Measurements from ENCODE around the gene NME3. TPM values are rescaled to one million over a fixed set of nuclear protein-coding genes. Genes with fewer than 3 reads are reported as not detected.

NME3 gene
- total RNA-seq, 1 donor from 2014 or later = 33.6 TPM

DNA sequence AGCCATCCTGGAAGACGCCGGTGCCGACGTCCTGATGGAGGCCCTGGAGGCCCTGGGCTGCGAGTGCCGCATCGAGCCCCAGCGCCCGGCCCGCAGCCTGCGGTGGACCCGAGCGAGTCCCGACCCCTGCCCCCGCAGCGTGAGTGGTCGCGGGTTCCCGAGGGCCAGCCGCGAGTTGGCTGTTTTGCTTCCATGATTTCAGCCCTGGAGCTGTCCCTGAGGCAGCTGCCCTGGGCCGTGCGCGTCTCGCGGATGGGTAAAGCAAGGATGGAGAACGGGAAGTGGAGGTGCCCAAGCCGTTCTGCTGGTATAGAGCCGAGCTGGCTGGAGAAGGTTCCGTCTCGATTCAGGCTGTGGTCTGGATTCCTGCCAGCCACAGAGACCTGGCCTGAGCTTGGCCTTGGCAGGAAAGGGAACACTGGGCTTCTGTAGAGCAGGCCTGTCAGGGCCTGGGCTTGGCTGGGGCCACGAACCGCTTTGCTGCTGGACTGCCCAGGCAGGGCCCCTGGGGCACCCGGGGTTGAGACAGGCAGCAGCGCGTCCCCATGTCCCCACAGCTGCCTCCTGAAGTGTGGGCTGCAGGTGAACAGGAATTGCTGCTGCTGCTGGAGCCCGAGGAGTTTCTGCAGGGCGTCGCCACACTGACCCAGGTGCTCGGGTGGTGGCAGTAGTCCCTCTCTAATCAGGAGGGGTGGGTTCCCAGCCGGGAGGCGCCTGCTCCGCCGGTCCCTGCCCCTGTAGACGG lies 2.5 kb upstream of the NME3 start:
- intact Hi-C loops (cut with DNase I) = no loop called here
- DNase-seq (no peak), ATAC-seq (ENCODE audit: poor library complexity) (no peak)

DNA sequence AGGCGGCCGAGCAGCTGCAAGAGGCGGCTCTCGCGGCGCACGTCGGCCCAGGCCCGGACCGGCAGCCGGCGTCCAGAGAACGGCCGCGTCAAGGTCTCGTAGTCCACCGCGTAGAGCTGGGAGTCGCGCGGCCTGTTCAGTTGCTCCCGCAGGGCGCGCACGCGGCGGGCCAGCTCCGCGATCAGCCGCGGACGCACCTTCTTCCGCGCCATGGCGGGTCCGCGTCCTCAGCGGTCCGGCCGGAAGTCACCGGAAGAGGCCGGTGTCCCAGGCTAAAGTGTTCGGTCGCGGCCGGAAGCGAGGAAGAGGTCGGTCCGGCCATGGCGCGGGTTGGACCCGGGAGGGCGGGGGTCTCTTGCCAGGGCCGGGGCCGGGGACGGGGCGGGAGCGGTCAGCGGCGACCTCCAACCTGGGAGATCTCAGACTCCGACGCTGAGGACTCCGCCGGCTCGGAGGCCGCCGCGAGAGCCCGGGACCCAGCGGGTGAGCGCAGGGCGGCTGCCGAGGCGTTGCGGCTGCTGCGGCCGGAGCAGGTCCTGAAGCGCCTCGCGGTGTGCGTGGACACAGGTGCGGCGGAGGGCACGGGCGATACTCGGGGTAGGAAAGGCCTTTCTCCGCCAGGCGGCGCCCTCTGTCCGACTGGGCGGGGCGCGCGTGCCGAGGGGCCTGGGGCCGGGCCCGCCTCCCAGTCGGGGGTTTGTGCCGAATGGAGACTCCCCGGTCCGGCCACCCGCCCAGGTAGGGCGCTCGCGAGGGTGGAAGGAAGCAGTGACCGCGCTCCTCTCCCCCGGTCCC lies 1.8 kb upstream of the NME3 start, which contains the start of gene MRPS34:
TSS of gene MRPS34 (minus strand) at position 227 of the 795 bp plus-strand sequence. CDS start at position 212, 15 bp downstream.
- ATAC-seq (ENCODE audit: poor library complexity) (peak; percentile 77), DNase-seq (peak; percentile 90)
- intact Hi-C loops (cut with DNase I) = no loop called here

DNA sequence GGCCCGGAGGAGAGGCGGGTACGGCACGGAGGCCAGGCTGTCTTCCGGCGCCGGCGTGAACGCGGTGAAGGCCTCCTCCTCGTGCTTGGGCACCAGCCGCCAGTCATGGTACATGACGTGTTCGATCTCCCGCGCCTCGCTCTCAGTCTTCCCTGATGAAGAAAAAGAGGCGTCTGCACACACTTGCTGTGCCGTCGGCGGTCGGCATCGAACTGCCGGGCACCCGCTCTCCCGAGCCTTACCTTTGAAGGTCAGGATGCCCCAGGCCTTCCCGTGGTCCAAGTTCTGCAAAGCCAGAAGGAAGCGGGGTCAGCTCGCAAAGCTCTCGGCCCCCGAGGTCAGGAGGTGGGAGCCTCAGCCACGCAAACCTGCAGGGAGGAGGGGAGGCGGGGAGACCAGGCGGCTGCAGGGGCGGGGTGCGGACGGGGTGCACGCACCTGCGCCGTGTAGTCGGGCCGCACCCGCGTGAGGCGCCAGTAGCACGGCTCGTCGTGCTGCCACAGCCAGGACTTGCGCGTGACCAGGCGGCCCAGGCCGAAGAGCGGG lies 1.1 kb upstream of the NME3 start, which contains the start of gene EME2:
TSS of gene EME2 (plus strand) at position 449 of the 546 bp plus-strand sequence. CDS start 418 bp downstream, outside the sequence.
- intact Hi-C loops (cut with DNase I) = no loop called here
- DNase-seq (no peak), ATAC-seq (ENCODE audit: poor library complexity) (peak; percentile 0)

DNA sequence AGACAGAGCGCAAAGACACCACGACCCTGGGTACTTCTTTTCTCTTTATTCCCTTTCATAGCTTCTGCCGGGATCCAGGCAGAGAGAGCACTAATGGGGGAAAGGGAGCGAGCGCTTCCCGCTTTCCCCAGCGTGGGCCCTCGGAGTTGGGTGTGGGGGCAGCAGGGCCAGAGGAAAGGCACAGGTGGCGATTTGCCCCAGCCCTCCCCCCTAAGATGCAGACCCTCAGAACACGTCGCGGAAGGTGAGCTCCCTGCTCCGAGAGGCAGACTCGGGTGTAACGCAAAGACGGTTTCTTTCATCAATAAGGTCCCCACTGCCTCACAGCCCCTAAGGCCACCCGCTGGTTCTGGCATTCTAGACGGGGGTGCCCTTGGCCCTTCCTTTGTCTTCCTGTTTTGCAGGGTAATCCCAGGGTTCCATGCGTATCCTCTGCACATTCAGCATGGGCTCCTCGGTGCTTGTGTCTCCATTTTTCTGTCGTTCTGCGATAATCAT lies 570 bp upstream of the NME3 start:
- intact Hi-C loops (cut with DNase I) = no loop called here
- ATAC-seq (ENCODE audit: poor library complexity) = no peak
- DNase-seq = no peak

DNA sequence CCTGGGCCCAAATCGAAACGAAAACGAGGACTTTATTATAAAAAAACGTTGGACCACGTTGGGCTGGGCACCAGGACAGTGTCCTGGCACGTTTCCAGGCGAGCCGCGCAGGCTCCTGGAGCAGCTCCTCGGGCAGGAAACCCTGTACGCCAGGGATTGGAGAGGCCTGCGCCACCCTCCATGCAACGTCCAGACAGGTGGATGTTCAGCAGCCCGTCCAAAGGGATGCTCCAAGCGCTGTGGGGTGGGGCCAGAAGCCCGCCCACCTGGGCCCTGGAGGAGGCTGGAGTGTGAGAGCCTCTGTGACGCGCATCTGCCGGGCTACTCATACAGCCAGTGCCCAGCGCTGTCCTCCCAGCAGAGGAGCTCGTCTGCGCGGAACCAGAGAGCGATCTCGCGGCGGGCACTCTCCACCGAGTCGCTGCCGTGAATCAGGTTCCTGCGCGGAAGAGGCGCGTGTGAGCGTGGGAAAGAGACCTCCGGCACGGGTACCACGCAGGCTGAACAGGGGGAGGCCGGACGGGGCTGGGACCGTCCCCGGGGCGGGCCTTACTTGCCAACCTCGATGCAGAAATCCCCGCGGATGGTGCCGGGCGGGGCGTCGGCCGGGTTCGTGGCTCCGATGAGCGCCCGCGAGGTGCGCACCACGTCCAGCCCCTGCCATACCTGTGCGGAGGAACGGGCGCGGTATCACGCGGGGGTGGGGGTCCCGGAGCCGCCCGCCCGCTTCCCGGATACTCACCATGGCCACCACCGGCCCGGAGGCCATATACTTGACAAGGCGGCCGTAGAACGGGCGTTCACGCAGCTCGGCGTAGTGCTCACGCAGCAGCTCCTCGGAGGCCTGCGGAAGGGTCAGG lies 785 bp downstream of the NME3 start:
- intact Hi-C loops (cut with DNase I) = no loop called here
- ATAC-seq (ENCODE audit: poor library complexity) (peak; percentile 5), DNase-seq (peak; percentile 79)

DNA sequence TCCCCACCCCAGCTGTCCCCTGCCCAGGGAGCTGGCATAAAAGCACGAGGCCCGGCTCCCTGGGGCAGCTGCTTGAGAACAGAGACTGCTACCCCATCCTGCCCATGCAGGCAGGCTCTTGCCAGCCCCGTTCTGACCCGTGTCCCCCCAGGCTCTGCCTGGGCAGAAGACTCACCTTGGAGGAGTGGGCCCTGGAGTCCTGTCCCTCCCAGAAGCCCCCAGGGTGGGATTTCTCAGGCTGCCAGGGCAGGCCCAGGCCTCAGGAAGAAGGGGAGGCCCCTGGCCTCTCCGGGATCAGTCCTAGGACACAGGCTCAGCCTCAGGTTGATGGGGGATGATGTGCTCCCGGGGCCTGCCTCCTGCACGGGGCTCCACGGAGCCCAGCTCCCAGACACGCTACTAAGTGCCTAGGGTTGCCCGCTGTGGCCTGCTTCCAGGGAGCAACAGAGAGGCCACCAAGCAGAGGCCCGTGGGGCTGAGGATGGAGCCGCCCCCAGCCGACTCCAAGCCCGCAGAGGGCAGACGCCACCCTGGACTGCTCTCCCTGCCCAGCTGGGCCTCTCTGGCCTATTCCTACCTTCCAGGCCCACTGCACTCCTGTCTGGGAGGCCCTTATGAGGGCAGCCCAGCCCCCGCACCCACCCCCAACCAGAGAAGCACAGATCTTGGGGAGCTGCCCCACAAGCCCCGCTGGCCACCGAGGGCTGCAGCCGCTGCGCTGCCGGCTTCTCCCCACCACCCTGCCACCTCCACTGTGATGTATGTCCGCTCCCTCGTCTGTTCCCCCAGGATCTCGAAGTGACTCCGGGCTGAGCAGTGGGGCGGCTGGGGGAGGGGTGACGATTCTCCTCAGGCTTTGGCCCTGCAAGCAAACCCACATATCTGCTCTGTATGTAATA lies 1.7 kb downstream of the NME3 start:
- intact Hi-C loops (cut with DNase I) = no loop called here
- ATAC-seq (ENCODE audit: poor library complexity) (no peak), DNase-seq (no peak)

DNA sequence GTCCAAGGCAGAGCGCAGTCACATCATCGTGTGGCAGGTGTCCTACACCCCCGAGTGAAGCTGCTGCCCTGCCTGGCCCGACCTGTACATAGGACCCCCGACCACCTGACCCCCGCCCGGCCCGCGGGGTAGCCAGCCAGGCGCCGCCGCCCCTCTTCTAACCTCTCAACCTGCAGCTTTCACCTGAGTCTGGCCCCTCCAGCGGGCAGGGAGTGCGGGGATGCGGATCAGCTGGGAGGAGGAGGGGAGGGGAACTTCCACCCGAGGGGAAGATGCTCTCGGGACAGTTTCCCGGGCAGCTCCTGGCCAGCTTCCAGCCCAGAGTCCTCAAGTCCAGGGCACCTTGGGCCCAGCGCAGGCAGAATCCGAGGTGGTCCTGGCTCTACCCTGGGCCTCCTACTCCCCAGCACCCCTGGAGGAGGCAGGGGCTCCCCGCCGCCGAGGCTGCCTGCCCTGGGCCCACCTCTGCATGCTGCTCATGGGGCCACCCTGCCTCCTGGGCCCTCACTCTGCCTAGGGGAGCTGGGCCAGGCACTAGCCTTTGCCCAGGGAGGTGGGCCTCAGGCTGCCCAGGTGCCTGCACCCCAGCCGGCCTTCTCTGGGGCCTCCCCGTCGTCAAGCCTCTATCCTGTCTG lies 2.5 kb downstream of the NME3 start:
- ATAC-seq (ENCODE audit: poor library complexity) (no peak), DNase-seq (no peak)
- intact Hi-C loops (cut with DNase I) = no loop called here

DNA sequence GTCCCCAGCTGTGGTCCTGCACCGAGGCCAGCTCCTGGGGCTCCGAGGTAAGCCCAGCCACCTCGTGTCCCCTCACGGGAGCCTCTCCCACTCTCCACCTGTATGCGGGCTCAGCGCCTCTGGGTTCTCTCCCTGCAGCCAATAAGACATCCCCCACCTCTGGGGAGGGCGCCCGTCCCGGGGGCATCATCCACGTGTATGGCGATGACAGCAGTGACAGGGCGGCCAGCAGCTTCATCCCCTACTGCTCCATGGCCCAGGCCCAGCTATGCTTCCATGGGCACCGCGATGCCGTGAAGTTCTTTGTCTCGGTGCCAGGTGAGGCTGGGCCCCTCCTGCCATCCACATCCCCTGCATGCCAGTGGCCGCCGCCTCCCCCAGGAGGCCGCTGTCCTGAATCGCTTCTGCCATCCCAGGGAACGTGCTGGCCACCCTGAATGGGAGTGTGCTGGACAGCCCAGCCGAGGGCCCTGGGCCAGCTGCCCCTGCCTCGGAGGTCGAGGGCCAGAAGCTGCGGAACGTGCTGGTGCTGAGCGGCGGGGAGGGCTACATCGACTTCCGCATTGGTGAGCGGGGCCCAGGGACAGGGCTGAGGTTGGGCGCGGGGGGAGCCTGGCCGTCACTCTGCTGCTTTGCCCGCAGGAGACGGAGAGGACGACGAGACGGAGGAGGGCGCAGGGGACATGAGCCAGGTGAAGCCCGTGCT lies 3.1 kb downstream of the NME3 start:
- intact Hi-C loops (cut with DNase I) = no loop called here

DNA sequence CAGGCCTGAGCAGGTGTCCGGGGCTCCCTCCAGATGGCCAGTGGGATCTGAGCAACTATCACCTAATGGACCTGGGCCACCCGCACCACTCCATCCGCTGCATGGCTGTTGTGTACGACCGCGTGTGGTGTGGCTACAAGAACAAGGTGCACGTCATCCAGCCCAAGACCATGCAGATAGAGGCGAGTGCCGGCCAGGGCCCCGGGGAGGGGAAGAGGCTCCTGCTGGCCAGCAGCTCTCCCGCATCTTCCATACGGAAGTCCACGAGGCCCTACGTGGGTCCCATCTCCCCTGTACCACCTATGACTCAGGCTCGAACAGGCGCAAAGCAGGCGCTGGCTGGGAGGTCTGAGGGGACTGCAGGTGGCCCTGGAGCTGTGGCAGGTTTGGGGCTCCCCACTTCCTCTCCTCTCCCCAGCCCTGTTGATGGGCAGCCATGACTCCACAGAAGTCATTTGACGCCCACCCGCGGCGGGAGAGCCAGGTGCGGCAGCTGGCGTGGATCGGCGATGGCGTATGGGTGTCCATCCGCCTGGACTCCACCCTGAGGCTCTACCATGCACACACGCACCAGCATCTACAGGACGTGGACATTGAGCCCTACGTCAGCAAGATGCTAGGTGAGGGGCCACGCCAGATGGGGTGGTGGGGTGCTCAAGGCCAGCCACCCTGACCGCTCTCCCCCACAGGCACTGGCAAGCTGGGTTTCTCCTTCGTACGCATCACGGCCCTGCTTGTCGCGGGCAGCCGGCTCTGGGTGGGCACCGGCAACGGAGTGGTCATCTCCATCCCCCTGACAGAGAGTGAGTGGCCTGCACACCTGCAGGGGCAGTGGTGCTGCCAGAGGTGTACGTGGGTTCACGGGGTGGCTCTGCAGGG lies 4.0 kb downstream of the NME3 start:
- ATAC-seq (ENCODE audit: poor library complexity) (no peak), DNase-seq (no peak)
- intact Hi-C loops (cut with DNase I) = no loop called here

More for the DNA sequence above, 3.1 kb downstream of the NME3 start:
- ATAC-seq (ENCODE audit: poor library complexity) (no peak), DNase-seq (no peak)

DNA sequence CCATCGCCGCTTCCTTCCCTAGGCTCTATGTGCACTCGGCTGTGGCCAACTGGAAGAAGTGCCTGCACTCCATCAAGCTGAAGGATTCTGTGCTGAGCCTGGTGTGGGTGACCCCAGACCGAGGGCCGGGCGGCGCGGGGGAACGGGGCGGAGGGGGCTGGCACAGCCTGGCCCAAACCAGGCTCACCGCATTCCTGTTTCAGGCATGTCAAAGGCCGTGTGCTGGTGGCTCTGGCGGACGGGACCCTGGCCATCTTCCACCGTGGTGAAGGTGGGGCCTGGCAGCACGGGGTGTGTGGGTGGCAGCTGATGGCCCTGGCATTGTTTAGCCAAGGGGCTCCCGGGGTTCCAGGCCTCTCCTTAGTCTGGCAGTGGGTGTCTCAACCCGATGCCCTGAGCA lies 4.6 kb downstream of the NME3 start:
- no peak for DNase-seq
- intact Hi-C loops (cut with DNase I) = no loop called here
- ATAC-seq (ENCODE audit: poor library complexity) = no peak

DNA sequence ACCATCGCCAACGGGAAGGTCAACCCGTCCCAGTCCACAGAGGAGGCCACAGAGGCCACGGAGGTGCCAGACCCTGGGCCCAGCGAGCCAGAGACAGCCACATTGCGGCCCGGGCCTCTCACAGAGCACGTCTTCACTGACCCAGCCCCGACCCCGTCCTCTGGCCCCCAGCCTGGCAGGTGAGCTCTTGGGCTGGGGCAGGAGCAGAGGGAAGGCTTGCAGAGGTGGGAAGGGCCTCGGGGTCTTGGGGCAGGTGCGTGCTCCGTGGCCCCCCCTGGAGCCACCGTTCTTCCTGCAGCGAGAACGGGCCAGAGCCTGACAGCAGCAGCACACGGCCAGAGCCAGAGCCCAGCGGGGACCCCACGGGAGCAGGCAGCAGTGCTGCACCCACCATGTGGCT lies 5.1 kb downstream of the NME3 start:
- intact Hi-C loops (cut with DNase I) = no loop called here

DNA sequence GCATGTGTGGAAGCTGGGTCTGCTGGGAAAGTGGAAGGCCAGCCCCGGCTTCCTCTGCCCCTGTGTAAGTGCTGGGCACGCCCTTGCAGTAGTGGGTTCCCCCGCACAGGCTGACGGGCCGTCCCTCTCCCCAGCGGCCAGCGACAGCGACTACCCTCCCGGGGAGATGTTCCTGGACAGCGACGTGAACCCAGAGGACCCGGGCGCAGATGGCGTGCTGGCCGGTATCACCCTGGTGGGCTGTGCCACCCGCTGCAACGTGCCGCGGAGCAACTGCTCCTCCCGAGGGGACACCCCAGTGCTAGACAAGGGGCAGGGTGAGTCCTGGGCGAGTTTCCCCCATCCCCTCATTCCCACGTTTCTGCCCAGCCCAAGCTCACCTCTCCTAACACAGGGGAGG lies 5.5 kb downstream of the NME3 start:
- no peak for ATAC-seq (ENCODE audit: poor library complexity)
- intact Hi-C loops (cut with DNase I) = no loop called here

More for the DNA sequence above, 5.1 kb downstream of the NME3 start:
- DNase-seq = no peak
- ATAC-seq (ENCODE audit: poor library complexity) = no peak

DNA sequence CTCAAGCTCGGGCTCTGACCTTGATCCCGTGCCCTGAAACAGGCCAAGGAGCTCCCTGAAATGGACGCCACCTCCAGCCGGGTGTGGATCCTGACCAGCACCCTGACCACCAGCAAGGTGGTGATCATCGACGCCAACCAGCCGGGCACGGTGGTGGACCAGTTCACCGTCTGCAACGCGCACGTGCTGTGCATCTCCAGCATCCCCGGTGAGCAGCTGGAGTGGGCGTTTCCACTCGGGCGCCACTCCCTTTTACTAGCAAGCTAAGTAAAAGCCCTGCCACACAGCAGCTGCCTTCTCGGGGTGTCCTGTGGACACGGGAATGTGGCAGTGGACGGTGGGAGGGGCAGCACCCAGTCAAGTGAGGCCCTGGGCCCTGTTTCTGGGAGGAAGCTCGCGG lies 6.4 kb downstream of the NME3 start:
- ATAC-seq (ENCODE audit: poor library complexity) (no peak), DNase-seq (no peak)
- intact Hi-C loops (cut with DNase I) = no loop called here

More for the DNA sequence above, 5.5 kb downstream of the NME3 start:
- DNase-seq = no peak

DNA sequence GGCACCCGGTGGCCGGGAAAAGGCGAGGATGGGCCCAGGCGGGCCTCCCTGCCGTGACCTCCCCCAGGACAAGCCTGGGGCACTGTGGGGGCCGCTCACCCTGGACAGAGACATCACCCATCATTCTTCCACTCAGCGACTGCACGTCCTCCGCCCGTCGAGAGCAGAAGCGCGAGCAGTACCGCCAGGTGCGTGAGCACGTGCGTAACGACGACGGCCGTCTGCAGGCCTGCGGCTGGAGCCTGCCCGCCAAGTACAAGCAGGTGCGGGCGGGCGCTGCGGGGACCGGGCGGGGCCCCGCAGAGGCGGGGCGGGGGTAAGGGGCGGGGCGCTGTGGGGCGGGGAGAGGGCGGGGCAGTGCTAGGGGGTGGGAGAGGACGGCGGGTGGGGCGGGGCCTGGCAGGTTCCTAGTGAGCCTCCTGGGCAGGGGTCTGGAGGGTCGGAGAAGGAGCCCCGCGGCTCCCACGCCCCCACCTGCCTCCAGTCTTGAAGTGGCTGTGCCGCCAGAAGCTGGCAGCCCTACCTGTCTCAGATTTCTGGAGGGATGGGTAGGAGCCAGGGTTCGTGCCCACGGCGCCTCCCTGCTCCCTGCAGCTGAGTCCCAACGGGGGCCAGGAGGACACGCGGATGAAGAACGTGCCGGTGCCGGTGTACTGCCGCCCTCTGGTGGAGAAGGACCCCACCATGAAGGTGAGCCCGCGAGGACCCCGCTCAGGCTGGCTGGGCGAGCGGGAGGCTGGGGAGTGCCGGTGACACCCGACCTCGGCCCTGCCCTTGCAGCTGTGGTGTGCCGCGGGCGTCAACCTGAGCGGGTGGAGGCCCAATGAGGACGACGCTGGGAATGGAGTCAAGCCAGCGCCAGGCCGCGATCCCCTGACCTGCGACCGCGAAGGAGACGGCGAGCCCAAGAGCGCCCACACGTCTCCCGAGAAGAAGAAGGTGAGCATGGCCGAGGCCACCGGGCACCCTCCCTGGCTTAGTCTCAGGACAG lies 7.5 kb downstream of the NME3 start:
- intact Hi-C loops (cut with DNase I) = no loop called here
- ATAC-seq (ENCODE audit: poor library complexity) (peak; percentile 17), DNase-seq (no peak)

All from Right ventricle myocardium superior (tissue), 1 donor.